SK-N-SH (cell line): ENCODE measurements around the gene BAG3. TPM values are rescaled to one million over a fixed set of nuclear protein-coding genes. Genes with fewer than 3 reads are reported as not detected.

Source experiments
- CTCF ChIA-PET: fragments of 300-600, 350-600 bp; formaldehyde crosslinking; extraction: SDS; loops from one replicate; lab custom pipeline; 2021; lab: Yijun Ruan, JAX
- POLR2A ChIA-PET: fragments of 350-600 bp; sonication (Branson Sonifier 250); formaldehyde crosslinking; extraction: SDS; loops from one replicate; lab custom pipeline; 2020; ENCODE audit warnings: antibody characterized with exemption, inconsistent platforms; lab: Yijun Ruan, JAX
- DNase-seq: peaks from one replicate; pipeline ENCODE4 v3.0.0; 2012
- H2AFZ ChIP-seq: fragments of 200-600 bp; sonication (generic); 2 replicates; pipeline ENCODE4 v1.8.1; 2016; ENCODE audit warnings: antibody characterized with exemption, mild to moderate bottlenecking, low read depth
- H3F3A ChIP-seq: fragments of 200-600 bp; sonication (generic); replicated peaks from 2 replicates; pipeline ENCODE3; 2016; ENCODE audit warnings: antibody characterized with exemption, mild to moderate bottlenecking; ENCODE audit not compliant: insufficient read depth
- H3K27ac ChIP-seq, 2 experiments: fragments of 200-500 bp in 1 of 2; fragments of 200-600 bp in 1 of 2; sonication (Bioruptor generic) in 1 of 2; sonication (generic), shearing (Covaris generic) in 1 of 2; 2 replicates each; pipeline versions ENCODE4 v1.5.1 to v1.6.1; 2014 to 2016; ENCODE audit warnings: low read depth in 2 of 2, inconsistent platforms in 1 of 2, low read length in 1 of 2, mild to moderate bottlenecking in 1 of 2, mixed read lengths in 1 of 2
- H3K27me3 ChIP-seq: fragments of 200-600 bp; sonication (generic), shearing (Covaris generic); 2 replicates; pipeline ENCODE4 v1.6.1; 2016; ENCODE audit warnings: mixed run types; ENCODE audit not compliant: insufficient read depth
- H3K36me3 ChIP-seq, 2 experiments: fragments of 200-500 bp in 1 of 2; fragments of 200-600 bp in 1 of 2; sonication (Bioruptor generic) in 1 of 2; sonication (generic) in 1 of 2; replicated peaks in 1 of 2; 2 replicates each; pipeline versions ENCODE3 to v1.5.1; 2014 to 2016; ENCODE audit warnings: low read length in 1 of 2, mild to moderate bottlenecking in 1 of 2; ENCODE audit not compliant: insufficient read depth in 2 of 2, control insufficient read depth in 1 of 2
- H3K4me1 ChIP-seq, 2 experiments: fragments of 200-500 bp in 1 of 2; fragments of 200-600 bp in 1 of 2; sonication (Bioruptor generic) in 1 of 2; sonication (generic), shearing (Covaris generic) in 1 of 2; 2 replicates each; pipeline versions ENCODE4 v1.5.1 to v1.6.1; 2014 to 2016; ENCODE audit warnings: low read depth in 1 of 2, low read length in 1 of 2, mixed run types in 1 of 2; ENCODE audit not compliant: insufficient read depth in 2 of 2, control insufficient read depth in 1 of 2
- H3K4me2 ChIP-seq: fragments of 200-600 bp; sonication (generic), shearing (Covaris generic); 2 replicates; pipeline ENCODE4 v1.6.1; 2017; ENCODE audit warnings: mixed run types
- H3K4me3 ChIP-seq, 2 experiments: fragments of 200-500 bp in 1 of 2; fragments of 200-600 bp in 1 of 2; sonication (Bioruptor generic) in 1 of 2; sonication (generic), shearing (Covaris generic) in 1 of 2; 2 replicates each; pipeline versions ENCODE4 v1.5.1 to v1.8.1; 2014 to 2016; ENCODE audit warnings: low read depth in 2 of 2, inconsistent platforms in 1 of 2, low read length in 1 of 2, mild to moderate bottlenecking in 1 of 2, mixed read lengths in 1 of 2, moderate library complexity in 1 of 2
- H3K79me2 ChIP-seq: fragments of 200-600 bp; sonication (generic); 2 replicates; pipeline ENCODE4 v1.8.1; 2017; ENCODE audit warnings: mild to moderate bottlenecking; ENCODE audit not compliant: insufficient read depth
- H3K9ac ChIP-seq: fragments of 200-600 bp; sonication (generic); 2 replicates; pipeline ENCODE4 v1.6.1; 2017; ENCODE audit warnings: mixed run types
- H3K9me2 ChIP-seq: fragments of 200-600 bp; sonication (generic); 2 replicates; pipeline ENCODE4 v1.6.1; 2017; ENCODE audit warnings: mixed run types
- H3K9me3 ChIP-seq: fragments of 200-600 bp; sonication (generic); 2 replicates; pipeline ENCODE4 v1.6.1; 2017; ENCODE audit warnings: mixed run types, mild to moderate bottlenecking, moderate library complexity
- H4K20me1 ChIP-seq: fragments of 200-600 bp; sonication (generic); 2 replicates; pipeline ENCODE4 v1.6.1; 2017; ENCODE audit warnings: mild to moderate bottlenecking, mixed run types; ENCODE audit not compliant: insufficient read depth
- CHD2 ChIP-seq: fragments of 150-350 bp; IDR thresholded peaks from 2 replicates; pipeline ENCODE4 v1.6.1; 2018; ENCODE audit warnings: low read length; ENCODE audit not compliant: partially characterized antibody
- CTCF ChIP-seq: fragments of 200-600 bp; sonication (generic); IDR thresholded peaks from 2 replicates; pipeline ENCODE4 v1.6.1; 2017; ENCODE audit warnings: antibody characterized with exemption, mild to moderate bottlenecking, moderate library complexity
- ELF1 ChIP-seq: IDR thresholded peaks from 2 replicates; pipeline ENCODE4 v1.4.0; 2012
- EP300 ChIP-seq, 2 experiments: IDR thresholded peaks; 2 replicates each; pipeline versions ENCODE4 v1.4.0 to v1.6.1; 2012; ENCODE audit warnings: borderline replicate concordance in 1 of 2, low read depth in 1 of 2, low read length in 1 of 2
- FOSL2 ChIP-seq: IDR thresholded peaks from 2 replicates; pipeline ENCODE4 v1.4.0; 2012; ENCODE audit warnings: low read depth, mild to moderate bottlenecking, moderate library complexity, borderline replicate concordance
- GATA2 ChIP-seq: sonication (generic); formaldehyde crosslinking; IDR thresholded peaks from 2 replicates; pipeline ENCODE4 v1.5.0; 2020; ENCODE audit warnings: mild to moderate bottlenecking, missing genetic modification reagents
- IRF3 ChIP-seq: fragments of 150-350 bp; IDR thresholded peaks from 2 replicates; pipeline ENCODE4 v1.6.1; 2016; ENCODE audit warnings: mild to moderate bottlenecking, low read depth, low read length
- JUND ChIP-seq: IDR thresholded peaks from 2 replicates; pipeline ENCODE4 v1.4.0; 2012
- MEF2A ChIP-seq: IDR thresholded peaks from 2 replicates; pipeline ENCODE4 v1.4.0; 2012; ENCODE audit warnings: low read depth, borderline replicate concordance
- MXI1 ChIP-seq: IDR thresholded peaks from 2 replicates; pipeline ENCODE4 v1.6.1; 2012; ENCODE audit warnings: mild to moderate bottlenecking, low read depth, low read length, improper control_type of control experiment
- NRF1 ChIP-seq: IDR thresholded peaks from 2 replicates; pipeline ENCODE4 v1.6.1; 2012; ENCODE audit warnings: low read depth, mild to moderate bottlenecking, low read length
- POLR2AphosphoS5 ChIP-seq: IDR thresholded peaks from 2 replicates; pipeline ENCODE4 v1.6.1; 2012; ENCODE audit warnings: low read depth, low read length
- TEAD4 ChIP-seq: IDR thresholded peaks from 2 replicates; pipeline ENCODE4 v1.4.0; 2012; ENCODE audit warnings: mild to moderate bottlenecking, borderline replicate concordance; ENCODE audit not compliant: insufficient read depth
- USF2 ChIP-seq: fragments of 150-350 bp; IDR thresholded peaks from 2 replicates; pipeline ENCODE4 v1.6.1; 2017; ENCODE audit warnings: antibody characterized with exemption, low read length, low read depth, borderline replicate concordance
- WGBS: methylation state at CpG from one replicate; pipeline ENCODE4 v1.1.6; 2017; ENCODE audit warnings: low lambda C conversion rate; 5-methylcytosine and 5-hydroxymethylcytosine counted together
- polyA plus RNA-seq, 3 experiments: library from polyadenylated mRNA; depleted of rRNA; stranded (reverse); fragments of >200 nt; gene quantifications; 2 replicates each; pipeline ENCODE4 v1.2.3, GENCODE V29; 2012

BAG3 gene
- polyA plus RNA-seq, 1 of the 3 experiments (the other 2 are of a cell fraction), result 9.2 TPM

GRCh38 chr10:119725828-119726675 is 74.9 kb downstream of the BAG3 start, which contains the start of gene INPP5F (continued):
- TF ChIP-seq USF2 (no peak), MEF2A (no peak), TEAD4 (no peak), FOSL2 (no peak), CTCF (peak; percentile 31), JUND (no peak), CHD2 (no peak), NRF1 (no peak; the same call in 1 of the 2 replicates), EP300 (IDR thresholded peaks at IDR 0.05; ENCODE audit: borderline replicate concordance in 1 of 2, low read depth in 1 of 2, low read length in 1 of 2) (no peak; a peak in 1 of 4 replicates), MXI1 (peak; percentile 14; the same call in 1 of the 2 replicates), ELF1 (no peak)

- Histone ChIP-seq H3K79me2 (peaks cover 49% of the 10 kb centered on the region), H4K20me1 (no peaks in the 10 kb centered on the region)
- TF ChIP-seq GATA2 (CRISPR knock-in tag), result no peak
- no peak for TF ChIP-seq POLR2AphosphoS5
- no peak for TF ChIP-seq IRF3
- TF ChIP-seq, all 33 proteins: peak for 0
- peak overlapping the region; percentile 90; the same call in 1 of the 2 replicates for H2AFZ ChIP-seq
- peak overlapping the region; percentile 86 for H3K4me2 ChIP-seq
- H3F3A ChIP-seq, result peaks cover 11% of the 10 kb centered on the region
- no peaks in the 10 kb centered on the region for H3K27me3 ChIP-seq
- peaks cover 9 to 23% of the 10 kb centered on the region in 2 experiments; a peak in 3 of 4 replicates for H3K4me1 ChIP-seq
- H3K9me2 ChIP-seq, result no peaks in the 10 kb centered on the region
- no peaks in the 10 kb centered on the region for H3K9me3 ChIP-seq
- peak overlapping the region; percentile 62 for H3K9ac ChIP-seq
- H3K27ac ChIP-seq, result no peak overlapping the region
- H3K4me3 ChIP-seq, result peak overlapping the region; percentile 78 to 87
- CTCF ChIA-PET, result interaction anchor here (0.9 to 3.6 kb wide), 5 partner anchors 10 to 136 kb away, joined by 3 to 16 read pairs (median 4); no protein-coding TSS in a partner anchor
- H3K36me3 ChIP-seq, result peaks cover 0 to 3% of the 10 kb centered on the region in 2 experiments
- POLR2A ChIA-PET, result interaction anchor here (1.1 kb wide), 1 partner anchor 8 kb away, joined by 4 read pairs; no protein-coding TSS in a partner anchor
- 68% methylated on average over 14 of the region's 14 CpGs for WGBS
- no peak for DNase-seq
Observed at GRCh38 chr10:119726676-119727261, 75.6 kb downstream of the BAG3 start.

Other genes starting within 250 kb of the BAG3 start
- gene RGS10, start 108.7 kb upstream of the BAG3 start, polyA plus RNA-seq (2012; rRNA removed), result 41.2 and 44.6 TPM in 2 replicates
- gene TIAL1, start 54.4 kb upstream of the BAG3 start, polyA plus RNA-seq (2012; rRNA removed), result 58.0 and 70.6 TPM in 2 replicates
- 7.8 and 9.3 TPM in 2 replicates for gene INPP5F, start 74.7 kb downstream of the BAG3 start, polyA plus RNA-seq (2012; rRNA removed)
- 33.1 and 37.5 TPM in 2 replicates for gene MCMBP, start 221.5 kb downstream of the BAG3 start, polyA plus RNA-seq (2012; rRNA removed)
- 23.8 and 32.2 TPM in 2 replicates for gene SEC23IP, start 241.3 kb downstream of the BAG3 start, polyA plus RNA-seq (2012; rRNA removed)